HG02885 (cell line): ENCODE results near the gene FKBP6.
"Not testable (repeated sequence)": the region's sequence is repeated elsewhere in the genome, so short reads cannot be mapped to it uniquely, and the experiment has no call there.

ENCODE experiments used
- ATAC-seq: cut with Tn5 transposase; IDR thresholded peaks from one replicate; pipeline ENCODE4 v1.9.1; 2021; ENCODE audit warnings: mild to moderate bottlenecking; ENCODE audit not compliant: unreplicated experiment, poor library complexity

The FKBP6 gene

DNA sequence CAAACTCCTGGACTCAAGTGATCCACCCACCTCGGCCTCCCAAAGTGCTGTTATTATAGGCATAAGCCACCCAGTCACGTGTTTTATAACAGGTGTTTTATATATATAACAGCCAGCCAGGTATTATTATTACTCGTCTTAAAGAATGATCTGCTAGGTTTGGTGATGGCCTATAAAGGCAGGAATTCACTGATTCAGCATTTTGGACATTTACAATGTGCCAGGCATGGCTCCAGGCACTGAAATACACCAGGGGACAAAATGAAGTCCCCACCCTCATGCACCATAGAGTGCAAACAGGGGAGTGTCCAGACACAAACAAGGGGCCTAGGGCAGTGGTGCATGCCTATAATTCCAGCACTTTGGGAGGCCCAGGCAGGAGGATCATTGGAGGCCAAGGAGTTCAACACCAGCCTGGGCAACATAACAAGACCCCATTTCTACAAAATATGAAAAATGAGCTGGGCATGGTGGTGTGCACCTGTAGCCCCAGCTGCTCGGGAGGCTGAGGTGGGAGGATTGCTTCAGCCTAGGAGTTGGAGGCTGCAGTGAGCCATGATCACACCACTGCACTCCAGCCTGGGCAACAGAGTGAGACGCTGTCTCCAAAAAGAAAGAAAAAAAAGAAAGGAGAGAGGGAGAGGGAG is 4.4 kb upstream of the FKBP6 start:
- ATAC-seq = not testable (repeated sequence)

DNA sequence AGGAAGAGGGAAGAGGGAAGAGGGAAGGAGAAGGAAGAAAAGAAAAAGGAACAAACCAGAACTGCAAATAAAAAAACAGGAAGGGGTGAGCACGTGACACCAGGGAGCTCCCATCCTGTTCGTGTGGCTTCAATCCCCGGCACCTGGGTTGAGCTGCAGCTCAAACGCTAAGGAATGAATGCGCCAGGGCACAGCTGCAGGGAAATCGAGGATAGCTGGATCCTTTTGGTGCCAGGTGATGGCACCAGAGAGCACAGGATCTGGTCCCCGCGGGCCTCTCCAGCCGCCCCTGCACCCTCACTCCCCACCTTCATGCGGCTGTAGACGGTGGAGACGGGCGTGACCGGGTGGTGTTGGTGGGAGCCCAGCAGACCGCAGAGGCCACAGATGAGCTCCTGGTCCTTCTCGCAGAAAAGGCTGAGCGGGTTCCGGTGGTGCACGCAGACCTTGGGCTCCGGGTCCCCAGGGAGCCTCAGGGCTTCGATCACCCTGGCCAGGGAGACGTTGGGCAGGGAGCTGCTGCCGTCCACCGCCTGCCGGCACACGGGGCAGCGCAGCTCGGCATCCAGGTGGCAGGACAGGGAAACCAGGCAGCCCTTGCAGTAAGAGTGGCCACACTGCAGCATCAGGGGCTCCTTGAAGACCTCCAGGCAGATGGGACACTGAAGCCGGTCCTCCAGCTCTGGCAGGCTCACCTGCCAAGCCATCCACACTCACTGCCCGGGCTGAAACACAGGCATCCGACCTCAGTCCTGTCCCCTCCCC is 3.7 kb upstream of the FKBP6 start:
- ATAC-seq = not testable (repeated sequence)

DNA sequence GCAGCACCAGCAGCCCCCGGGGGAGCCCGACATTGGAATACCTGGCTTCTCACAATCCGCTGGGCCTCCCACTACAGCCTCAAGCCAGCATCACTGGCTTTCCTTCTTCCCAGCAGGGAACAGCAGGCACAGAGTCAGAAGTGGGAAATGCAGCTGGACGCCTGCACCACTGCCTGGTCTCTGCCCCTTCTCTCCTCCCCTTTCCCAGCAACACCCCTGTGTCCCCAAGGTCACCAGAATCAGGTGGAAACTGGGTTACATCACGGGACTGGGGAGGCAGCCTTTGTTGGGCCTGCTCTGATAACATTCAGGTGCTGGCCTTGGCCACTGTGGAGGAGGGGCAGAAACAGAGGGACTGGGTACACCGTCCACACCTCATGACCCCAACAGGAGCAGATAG is 2.5 kb upstream of the FKBP6 start:
- ATAC-seq = not testable (repeated sequence)

DNA sequence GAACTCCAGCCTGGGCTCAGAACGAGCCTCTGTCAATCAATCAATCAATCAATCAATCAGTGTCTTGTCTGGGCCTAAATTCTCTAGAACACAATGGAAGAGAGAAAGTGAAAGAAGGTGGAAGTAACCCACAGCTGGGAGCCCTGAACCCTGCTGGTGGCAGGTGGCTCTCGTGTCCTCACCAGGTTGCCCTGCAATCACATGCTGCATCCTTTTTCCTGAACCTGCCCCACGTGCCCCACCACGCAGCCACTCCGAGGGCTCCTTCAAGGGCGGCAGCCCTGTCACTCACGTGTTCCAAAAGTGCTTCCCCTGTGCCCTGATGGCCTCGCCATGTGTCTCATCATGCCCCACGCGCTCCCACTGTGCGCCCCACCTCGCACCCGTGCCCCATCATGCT is 512 bp upstream of the FKBP6 start:
- ATAC-seq = not testable (repeated sequence)

DNA sequence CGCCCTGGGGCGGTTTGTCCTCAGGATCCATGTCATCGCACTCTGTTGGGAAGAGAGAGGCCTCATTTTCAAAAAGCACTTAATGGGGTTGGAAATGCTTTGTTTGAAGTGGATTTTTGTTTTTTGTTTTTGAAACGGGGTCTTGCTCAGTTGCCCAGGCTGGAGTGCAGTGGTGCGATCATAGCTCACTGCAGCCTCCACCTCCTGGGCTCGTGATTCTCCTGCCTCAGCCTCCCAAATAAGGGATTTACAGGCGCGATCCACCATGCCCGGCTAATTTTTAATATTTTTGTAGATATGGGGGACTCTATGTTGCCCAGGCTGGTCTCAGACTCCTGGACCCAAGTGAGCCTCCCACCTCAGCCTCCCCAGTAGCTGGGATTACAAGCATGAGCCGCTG is 735 bp downstream of the FKBP6 start:
- ATAC-seq = no peak

- ATAC-seq = no peak
These were observed 2.1 kb downstream of the FKBP6 start for GRCh38 chr7:73329861-73330581.

DNA sequence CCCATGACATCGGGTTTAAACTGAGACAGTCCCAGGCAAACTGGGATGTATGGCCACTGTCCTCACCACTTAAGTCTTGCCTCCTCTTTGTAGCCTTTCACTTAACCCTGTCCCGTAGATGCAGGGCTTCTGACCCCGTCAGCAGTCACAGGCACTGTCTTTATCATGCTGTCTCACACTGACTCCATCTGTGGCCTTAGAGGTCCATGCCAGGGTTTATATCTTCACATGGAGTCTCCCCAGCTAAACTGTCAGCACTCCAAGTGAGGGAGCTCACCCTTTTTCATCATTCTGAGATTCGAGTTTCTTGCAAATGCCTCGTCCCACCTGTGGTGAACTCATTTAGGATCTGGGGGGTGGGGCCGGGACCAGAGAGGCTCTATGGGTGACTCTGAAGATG is 2.8 kb downstream of the FKBP6 start:
- no peak for ATAC-seq

- ATAC-seq = no peak
These were observed 4.5 kb downstream of the FKBP6 start for GRCh38 chr7:73332447-73332846.

DNA sequence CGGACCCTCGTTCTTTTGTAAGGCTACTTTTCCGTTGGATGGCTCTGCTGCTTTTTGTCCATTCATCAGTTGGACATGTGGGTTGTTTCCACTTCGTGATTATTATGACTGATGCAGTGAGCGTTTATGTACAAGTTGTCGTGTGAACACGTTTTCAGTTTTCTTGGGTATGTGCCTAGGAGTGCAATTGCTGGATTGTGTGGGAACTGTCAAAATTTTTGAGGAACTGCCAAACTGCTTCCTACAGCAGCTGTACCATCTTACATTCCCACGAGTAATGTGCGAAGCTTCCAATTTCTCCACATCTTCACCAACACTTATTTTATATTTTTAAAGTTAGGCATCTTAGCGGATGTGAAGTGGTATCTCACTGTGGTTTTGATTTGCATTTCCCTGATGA is 10.4 kb downstream of the FKBP6 start:
- no peak for ATAC-seq

DNA sequence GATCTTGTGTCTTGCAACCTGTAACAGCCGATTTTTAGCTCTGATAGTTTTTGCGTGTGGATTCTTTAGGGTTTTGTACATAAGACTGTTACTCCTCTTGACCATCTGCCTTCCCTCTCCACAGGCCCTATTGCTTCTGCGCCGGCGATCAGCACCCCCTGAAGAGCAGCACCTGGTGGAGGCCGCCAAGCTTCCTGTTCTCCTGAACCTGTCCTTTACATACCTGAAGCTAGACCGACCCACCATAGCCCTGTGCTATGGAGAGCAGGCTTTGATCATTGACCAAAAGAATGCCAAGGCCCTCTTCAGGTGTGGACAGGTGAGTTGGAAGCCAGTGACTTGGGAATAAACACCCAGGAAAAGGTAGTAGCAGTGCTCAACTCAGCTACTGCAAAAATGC is 12.6 kb downstream of the FKBP6 start:
- no peak for ATAC-seq

- no peak for ATAC-seq
These were observed 13.9 kb downstream of the FKBP6 start for GRCh38 chr7:73341877-73342276.

GRCh38 chr7:73342645-73343044 is 14.7 kb downstream of the FKBP6 start:
- no peak for ATAC-seq

DNA sequence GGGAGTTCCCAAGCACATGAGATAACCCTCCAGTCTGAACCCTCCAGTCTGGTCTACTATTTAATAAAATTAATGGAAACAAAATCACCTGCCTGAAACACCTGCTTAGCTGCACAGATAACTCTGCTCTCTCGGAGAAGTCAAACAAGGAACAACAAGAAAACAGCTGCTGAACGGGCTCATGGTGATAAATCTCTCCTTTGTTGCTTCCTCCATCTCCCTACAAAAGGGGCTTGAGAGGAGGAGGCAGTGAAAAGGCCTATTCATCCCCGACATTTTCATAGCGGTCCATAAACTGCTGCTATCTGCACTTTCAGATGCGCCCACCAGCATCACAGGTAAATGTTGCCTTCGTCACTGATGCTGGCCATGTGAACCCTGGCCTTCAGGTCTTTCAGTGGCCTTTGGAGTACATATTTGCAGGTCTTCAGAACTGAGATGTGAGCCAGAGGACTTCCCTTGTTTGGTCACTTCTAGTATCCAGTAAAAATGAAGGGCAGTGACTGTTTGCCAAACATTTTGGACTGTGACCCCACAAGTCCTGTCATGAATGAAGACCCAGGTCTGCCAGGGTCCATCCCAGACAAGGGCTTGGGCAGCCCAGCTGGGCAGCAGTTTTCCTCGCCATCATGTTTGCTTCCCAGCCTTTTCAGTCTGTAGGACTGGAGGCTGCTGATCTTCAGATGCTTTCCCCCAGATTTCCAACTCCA is 15.9 kb downstream of the FKBP6 start:
- ATAC-seq = no peak

- no peak for ATAC-seq
These were observed 17.6 kb downstream of the FKBP6 start for GRCh38 chr7:73345538-73345937.

- no peak for ATAC-seq
These were observed 18.0 kb downstream of the FKBP6 start for GRCh38 chr7:73345951-73346350.

GRCh38 chr7:73349763-73350162 is 21.8 kb downstream of the FKBP6 start:
- no peak for ATAC-seq

GRCh38 chr7:73350306-73351068 is 22.5 kb downstream of the FKBP6 start:
- ATAC-seq = no peak

DNA sequence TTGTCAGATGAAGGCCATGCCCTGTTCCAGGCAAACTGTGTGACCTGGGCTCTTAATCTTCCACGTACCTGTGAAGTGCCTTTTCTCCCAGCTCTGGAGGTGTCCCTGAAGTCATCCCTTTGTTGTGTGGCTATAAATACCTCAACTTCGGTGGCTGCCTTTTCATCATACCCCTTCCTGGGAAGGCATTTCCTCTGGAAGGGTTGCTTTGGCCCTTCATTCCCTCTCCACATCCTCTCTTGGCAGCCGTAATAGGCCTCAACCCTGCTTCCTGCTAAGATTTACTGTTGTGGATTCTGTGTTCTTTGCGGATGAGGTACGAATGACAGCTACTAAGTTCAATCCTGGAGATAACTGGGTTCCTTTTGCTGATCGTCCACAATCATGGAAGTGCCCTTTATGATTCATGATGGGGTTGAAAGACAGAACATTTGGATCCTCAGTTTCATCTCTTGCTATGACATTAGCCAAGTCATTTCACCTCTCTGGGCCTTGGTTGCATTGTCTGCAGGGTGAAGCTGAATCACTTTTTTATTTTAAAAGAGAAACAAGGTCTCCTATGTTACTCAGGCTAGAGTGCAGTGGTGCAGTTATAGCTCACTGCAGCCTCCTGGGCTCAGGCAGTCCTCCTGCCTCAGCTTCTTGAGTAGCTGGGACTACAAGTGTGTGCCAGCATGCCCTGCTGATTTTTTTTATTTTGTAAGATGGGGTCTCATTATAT is 23.6 kb downstream of the FKBP6 start:
- no peak for ATAC-seq

DNA sequence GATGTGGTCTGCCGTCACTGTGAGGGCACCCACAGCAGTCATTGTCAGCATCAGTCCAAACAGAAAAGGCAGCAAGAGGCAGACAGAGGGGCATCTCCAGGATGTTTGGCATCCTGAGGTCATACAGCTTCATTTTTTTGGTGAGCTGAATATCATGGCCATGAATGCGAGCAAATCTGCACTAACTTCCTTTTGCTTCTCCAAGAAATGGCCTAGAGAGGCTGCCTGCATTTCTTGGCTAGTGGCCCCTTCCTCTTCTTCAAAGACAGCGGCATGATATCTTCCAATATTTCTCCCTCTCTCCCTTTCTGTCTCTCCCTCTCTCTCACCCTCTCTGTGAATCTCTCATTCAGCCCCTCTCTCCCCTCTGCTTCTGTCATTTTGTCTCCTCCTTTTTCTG is 24.8 kb downstream of the FKBP6 start:
- ATAC-seq = no peak
